Frontal cortex (tissue), 4 donors: Measurements from ENCODE around the gene VRK2. TPM values are rescaled to one million over a fixed set of nuclear protein-coding genes. Genes with fewer than 3 reads are reported as not detected.

Source experiments
- DNase-seq, 2 donors: peaks; one replicate each; pipeline ENCODE4 v3.0.0; 2012; ENCODE audit warnings: low spot score in 2 of 2
- FAIRE-seq: peaks from 2 replicates; lab custom pipeline; 2012; peaks lifted over from hg19 to GRCh38; lab: Jason Lieb, UNC
- total RNA-seq: library from RNA; depleted of rRNA; stranded (reverse); fragments of >200 nt; gene quantifications from one replicate; pipeline ENCODE4 v1.2.3, GENCODE V29; 2014
- donor health status: control.
- donor health status: control.
- donor health status: control.

VRK2 gene
- total RNA-seq, 1 donor from 2014 or later = 6.1 TPM

- FAIRE-seq = no peak
- no peak for DNase-seq
Observed at GRCh38 chr2:58204195-58204959, 157.8 kb downstream of the VRK2 start.

GRCh38 chr2:58206785-58207184 is 160.2 kb downstream of the VRK2 start:
- DNase-seq (no peak), FAIRE-seq (no peak)

DNA sequence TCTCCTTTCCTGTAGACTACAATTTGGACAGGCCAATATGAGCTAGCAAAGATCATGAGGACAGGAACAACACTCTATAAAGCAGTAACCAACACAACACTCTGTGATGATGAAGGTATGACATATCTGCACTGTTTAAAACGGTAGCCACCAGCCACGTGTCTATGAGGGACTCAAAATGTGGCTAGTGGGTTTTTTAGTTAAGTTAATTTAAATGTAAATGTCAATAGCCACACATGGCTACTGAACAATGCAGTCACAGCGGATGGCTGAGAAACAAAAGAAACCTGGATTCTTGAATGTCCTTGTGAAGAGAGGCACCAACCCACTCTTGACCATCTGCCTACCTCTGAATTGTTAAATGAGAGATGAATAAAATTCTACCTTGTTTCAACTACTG is 160.6 kb downstream of the VRK2 start:
- FAIRE-seq (no peak), DNase-seq (no peak)

Other genes starting within 250 kb of the VRK2 start
- 100 TPM for gene FANCL, start 194.5 kb downstream of the VRK2 start, total RNA-seq